ENCODE data around the gene PBX1.

GRCh38 chr1:164760569-164760968 is 201.6 kb downstream of the PBX1 start:
- no peak for TF ChIP-seq POLR2A (IDR thresholded peaks at IDR 0.05; ENCODE audit: low read depth, low read length)
- TF ChIP-seq, protein P1, sequence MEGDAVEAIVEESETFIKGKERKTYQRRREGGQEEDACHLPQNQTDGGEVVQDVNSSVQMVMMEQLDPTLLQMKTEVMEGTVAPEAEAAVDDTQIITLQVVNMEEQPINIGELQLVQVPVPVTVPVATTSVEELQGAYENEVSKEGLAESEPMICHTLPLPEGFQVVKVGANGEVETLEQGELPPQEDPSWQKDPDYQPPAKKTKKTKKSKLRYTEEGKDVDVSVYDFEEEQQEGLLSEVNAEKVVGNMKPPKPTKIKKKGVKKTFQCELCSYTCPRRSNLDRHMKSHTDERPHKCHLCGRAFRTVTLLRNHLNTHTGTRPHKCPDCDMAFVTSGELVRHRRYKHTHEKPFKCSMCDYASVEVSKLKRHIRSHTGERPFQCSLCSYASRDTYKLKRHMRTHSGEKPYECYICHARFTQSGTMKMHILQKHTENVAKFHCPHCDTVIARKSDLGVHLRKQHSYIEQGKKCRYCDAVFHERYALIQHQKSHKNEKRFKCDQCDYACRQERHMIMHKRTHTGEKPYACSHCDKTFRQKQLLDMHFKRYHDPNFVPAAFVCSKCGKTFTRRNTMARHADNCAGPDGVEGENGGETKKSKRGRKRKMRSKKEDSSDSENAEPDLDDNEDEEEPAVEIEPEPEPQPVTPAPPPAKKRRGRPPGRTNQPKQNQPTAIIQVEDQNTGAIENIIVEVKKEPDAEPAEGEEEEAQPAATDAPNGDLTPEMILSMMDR (IDR thresholded peaks at IDR 0.05; ENCODE audit: extremely low read depth in 1 of 2, insufficient read depth in 1 of 2, low read depth in 1 of 2, low read length in 2 of 2): no peak
- TF ChIP-seq EZH2 (IDR thresholded peaks at IDR 0.05; ENCODE audit: borderline replicate concordance, low read depth, low read length, severe bottlenecking): no peak
- TF ChIP-seq MYC (IDR thresholded peaks at IDR 0.05; ENCODE audit: low read depth, low read length): no peak
- no peak for TF ChIP-seq MAX (IDR thresholded peaks at IDR 0.05; ENCODE audit: insufficient read depth, insufficient read length)
- TF ChIP-seq POLR2AphosphoS5 (IDR thresholded peaks at IDR 0.05; ENCODE audit: insufficient read depth, low read depth, low read length): no peak
